HG03025 (cell line): Measurements from ENCODE around the gene RDH5.

Experiments used
- ATAC-seq: cut with Tn5 transposase; IDR thresholded peaks from one replicate; pipeline ENCODE4 v1.9.1; 2021; ENCODE audit warnings: mild to moderate bottlenecking, moderate library complexity; ENCODE audit not compliant: unreplicated experiment, low FRiP score

The RDH5 gene

GRCh38 chr12:55720071-55720564 lies at the start of gene RDH5:
RDH5 (plus strand) TSS chr12:55720393; CDS start chr12:55721185, 792 bp downstream.
- no peak for ATAC-seq

GRCh38 chr12:55671746-55672145 lies 48.4 kb upstream of the RDH5 start:
- ATAC-seq: no peak

GRCh38 chr12:55673638-55674037 lies 46.6 kb upstream of the RDH5 start:
- ATAC-seq: peak; percentile 99

- no peak for ATAC-seq
Measured at GRCh38 chr12:55675666-55676065, 44.5 kb upstream of the RDH5 start.

GRCh38 chr12:55676707-55677106 lies 43.5 kb upstream of the RDH5 start:
- ATAC-seq: no peak

GRCh38 chr12:55679691-55680090 lies 40.5 kb upstream of the RDH5 start:
- ATAC-seq: no peak

GRCh38 chr12:55681142-55682077 lies 38.8 kb upstream of the RDH5 start:
- ATAC-seq: no peak

- ATAC-seq: no peak
Measured at GRCh38 chr12:55682087-55682796, 38.0 kb upstream of the RDH5 start.

- ATAC-seq: no peak
Measured at GRCh38 chr12:55683676-55684075, 36.5 kb upstream of the RDH5 start.

GRCh38 chr12:55684761-55685370 lies 35.3 kb upstream of the RDH5 start:
- no peak for ATAC-seq

GRCh38 chr12:55685671-55686070 lies 34.5 kb upstream of the RDH5 start:
- no peak for ATAC-seq

- no peak for ATAC-seq
Measured at GRCh38 chr12:55686366-55687010, 33.7 kb upstream of the RDH5 start.

- no peak for ATAC-seq
Measured at GRCh38 chr12:55687746-55688145, 32.4 kb upstream of the RDH5 start.

GRCh38 chr12:55688716-55689655 lies 31.2 kb upstream of the RDH5 start:
- ATAC-seq: no peak

- no peak for ATAC-seq
Measured at GRCh38 chr12:55692631-55693322, 27.4 kb upstream of the RDH5 start.

- ATAC-seq: no peak
Measured at GRCh38 chr12:55693323-55694187, 26.6 kb upstream of the RDH5 start.

- ATAC-seq: no peak
Measured at GRCh38 chr12:55694188-55694515, 26.0 kb upstream of the RDH5 start.

GRCh38 chr12:55694651-55695050 lies 25.5 kb upstream of the RDH5 start:
- no peak for ATAC-seq
